Measurements from ENCODE around the gene ADGRF5.

ADGRF5 gene

DNA sequence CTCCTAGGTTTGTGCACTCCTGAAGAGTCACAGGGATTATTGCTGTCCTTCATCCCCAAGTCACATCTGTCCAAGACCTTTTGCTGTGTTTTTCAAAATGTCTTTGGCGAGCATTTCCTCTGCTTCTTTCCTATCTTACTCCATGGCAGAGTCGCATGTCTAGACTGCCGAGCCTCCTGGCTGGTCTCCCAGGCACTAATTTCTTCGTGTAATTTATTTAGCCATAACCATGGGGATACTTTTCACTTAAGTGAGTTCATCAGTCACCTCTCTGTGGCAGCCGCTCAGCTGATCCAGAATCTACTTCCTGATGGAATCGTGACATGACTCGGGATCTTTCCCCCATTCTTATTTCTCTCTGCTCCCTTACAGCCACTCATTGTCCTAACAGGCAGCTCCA is 25.8 kb downstream of the ADGRF5 start:
- Histone ChIP-seq H3F3A (ENCODE audit: control insufficient read depth, insufficient read depth) (no peaks in the 10 kb centered on the region), H3K4me3 (ENCODE audit: low read length) (no peak overlapping the region), H3K9me3 (ENCODE audit: control insufficient read depth, insufficient read depth, low read length) (no peaks in the 10 kb centered on the region), H4K20me1 (ENCODE audit: control insufficient read depth, insufficient read depth, low read depth, low read length) (no peaks in the 10 kb centered on the region), H3K4me1 (ENCODE audit: control insufficient read depth, low read length) (no peaks in the 10 kb centered on the region), H3K79me2 (ENCODE audit: control insufficient read depth, low read length) (no peaks in the 10 kb centered on the region), H3K27me3 (ENCODE audit: control insufficient read depth, low read length) (no peaks in the 10 kb centered on the region; the same call in 1 of the 2 replicates), H3K27ac (ENCODE audit: low read depth, low read length) (no peak overlapping the region), H3K36me3 (ENCODE audit: control insufficient read depth, low read length) (no peaks in the 10 kb centered on the region), H3K4me2 (ENCODE audit: low read length) (no peak overlapping the region), H3K9me2 (replicated peaks; ENCODE audit: control insufficient read depth, low read length) (no peaks in the 10 kb centered on the region)
- no peak for TF ChIP-seq EZH2phosphoT487 (IDR thresholded peaks at IDR 0.05; ENCODE audit: borderline replicate concordance, low read length)
- TF ChIP-seq, protein P1, sequence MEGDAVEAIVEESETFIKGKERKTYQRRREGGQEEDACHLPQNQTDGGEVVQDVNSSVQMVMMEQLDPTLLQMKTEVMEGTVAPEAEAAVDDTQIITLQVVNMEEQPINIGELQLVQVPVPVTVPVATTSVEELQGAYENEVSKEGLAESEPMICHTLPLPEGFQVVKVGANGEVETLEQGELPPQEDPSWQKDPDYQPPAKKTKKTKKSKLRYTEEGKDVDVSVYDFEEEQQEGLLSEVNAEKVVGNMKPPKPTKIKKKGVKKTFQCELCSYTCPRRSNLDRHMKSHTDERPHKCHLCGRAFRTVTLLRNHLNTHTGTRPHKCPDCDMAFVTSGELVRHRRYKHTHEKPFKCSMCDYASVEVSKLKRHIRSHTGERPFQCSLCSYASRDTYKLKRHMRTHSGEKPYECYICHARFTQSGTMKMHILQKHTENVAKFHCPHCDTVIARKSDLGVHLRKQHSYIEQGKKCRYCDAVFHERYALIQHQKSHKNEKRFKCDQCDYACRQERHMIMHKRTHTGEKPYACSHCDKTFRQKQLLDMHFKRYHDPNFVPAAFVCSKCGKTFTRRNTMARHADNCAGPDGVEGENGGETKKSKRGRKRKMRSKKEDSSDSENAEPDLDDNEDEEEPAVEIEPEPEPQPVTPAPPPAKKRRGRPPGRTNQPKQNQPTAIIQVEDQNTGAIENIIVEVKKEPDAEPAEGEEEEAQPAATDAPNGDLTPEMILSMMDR (IDR thresholded peaks at IDR 0.05; ENCODE audit: low read depth, low read length, poor library complexity, severe bottlenecking), result no peak

DNA sequence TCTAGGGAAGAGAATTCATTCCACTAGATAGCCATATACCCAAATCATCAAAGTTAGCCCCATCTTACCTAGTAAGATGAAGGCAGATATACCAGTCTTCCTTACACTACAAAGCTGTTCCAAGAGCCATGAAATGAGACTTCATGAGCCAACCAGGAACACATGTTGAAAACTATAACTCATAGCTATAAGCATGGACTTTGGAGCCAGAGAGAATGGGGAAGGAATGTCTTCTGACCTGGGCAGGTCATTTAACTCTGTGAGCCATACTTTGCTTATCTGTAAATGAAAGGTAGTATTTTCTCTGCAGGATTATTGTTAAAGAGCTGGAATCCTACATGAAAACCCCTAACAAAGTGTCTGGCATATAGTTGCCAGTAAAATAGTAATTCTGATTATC is 27.3 kb downstream of the ADGRF5 start:
- H3K27ac ChIP-seq (ENCODE audit: low read depth, low read length), result no peak overlapping the region
- H3K4me3 ChIP-seq (ENCODE audit: low read length), result no peak overlapping the region
- no peaks in the 10 kb centered on the region for H3F3A ChIP-seq (ENCODE audit: control insufficient read depth, insufficient read depth)
- H3K4me2 ChIP-seq (ENCODE audit: low read length), result no peak overlapping the region
- no peaks in the 10 kb centered on the region for H3K36me3 ChIP-seq (ENCODE audit: control insufficient read depth, low read length)
- H3K27me3 ChIP-seq (ENCODE audit: control insufficient read depth, low read length), result no peaks in the 10 kb centered on the region; the same call in 1 of the 2 replicates
- TF ChIP-seq, protein P1 (IDR thresholded peaks at IDR 0.05; ENCODE audit: low read depth, low read length, poor library complexity, severe bottlenecking), result no peak
- TF ChIP-seq EZH2phosphoT487 (IDR thresholded peaks at IDR 0.05; ENCODE audit: borderline replicate concordance, low read length), result no peak
- H3K9me2 ChIP-seq (replicated peaks; ENCODE audit: control insufficient read depth, low read length), result no peaks in the 10 kb centered on the region
- no peaks in the 10 kb centered on the region for H4K20me1 ChIP-seq (ENCODE audit: control insufficient read depth, insufficient read depth, low read depth, low read length)
- no peaks in the 10 kb centered on the region for H3K79me2 ChIP-seq (ENCODE audit: control insufficient read depth, low read length)
- H3K9me3 ChIP-seq (ENCODE audit: control insufficient read depth, insufficient read depth, low read length), result no peaks in the 10 kb centered on the region
- H3K4me1 ChIP-seq (ENCODE audit: control insufficient read depth, low read length), result no peaks in the 10 kb centered on the region

- Histone ChIP-seq H3K27me3 (ENCODE audit: control insufficient read depth, low read length) (no peaks in the 10 kb centered on the region; the same call in 1 of the 2 replicates), H3K4me1 (ENCODE audit: control insufficient read depth, low read length) (no peaks in the 10 kb centered on the region), H3K4me2 (ENCODE audit: low read length) (no peak overlapping the region), H3K9me2 (replicated peaks; ENCODE audit: control insufficient read depth, low read length) (no peaks in the 10 kb centered on the region), H3K36me3 (ENCODE audit: control insufficient read depth, low read length) (no peaks in the 10 kb centered on the region), H3K27ac (ENCODE audit: low read depth, low read length) (no peak overlapping the region), H3K9me3 (ENCODE audit: control insufficient read depth, insufficient read depth, low read length) (no peaks in the 10 kb centered on the region), H3F3A (ENCODE audit: control insufficient read depth, insufficient read depth) (no peaks in the 10 kb centered on the region), H4K20me1 (ENCODE audit: control insufficient read depth, insufficient read depth, low read depth, low read length) (no peaks in the 10 kb centered on the region), H3K4me3 (ENCODE audit: low read length) (no peak overlapping the region), H3K79me2 (ENCODE audit: control insufficient read depth, low read length) (no peaks in the 10 kb centered on the region)
- TF ChIP-seq, protein P1 (IDR thresholded peaks at IDR 0.05; ENCODE audit: low read depth, low read length, poor library complexity, severe bottlenecking), result no peak
- TF ChIP-seq EZH2phosphoT487 (IDR thresholded peaks at IDR 0.05; ENCODE audit: borderline replicate concordance, low read length), result no peak
Measured at GRCh38 chr6:46893648-46894047, 28.1 kb downstream of the ADGRF5 start.
